BJ (cell line): Measurements from ENCODE around the gene ISG15. TPM values are rescaled to one million over a fixed set of nuclear protein-coding genes. Genes with fewer than 3 reads are reported as not detected.

Experiments used
- CTCF ChIA-PET: fragments of 350-600 bp; formaldehyde crosslinking; extraction: SDS; loops from one replicate; lab custom pipeline; 2021; ENCODE audit warnings: antibody characterized with exemption, inconsistent platforms; lab: Yijun Ruan, JAX
- POLR2A ChIA-PET: fragments of 300-600 bp; sonication (Branson Sonifier 250); formaldehyde crosslinking; extraction: SDS; loops from one replicate; lab custom pipeline; 2021; ENCODE audit warnings: antibody characterized with exemption; lab: Charles Lee
- DNase-seq: peaks from one replicate; pipeline ENCODE4 v3.0.0-alpha.2; 2011; ENCODE audit warnings: low read depth
- H3K27me3 ChIP-seq: 2 replicates; pipeline ENCODE4 v1.6.0; 2011; ENCODE audit warnings: low read length; ENCODE audit not compliant: control insufficient read depth, insufficient read depth
- H3K36me3 ChIP-seq: 2 replicates; pipeline ENCODE4 v1.5.1; 2011; ENCODE audit warnings: low read length; ENCODE audit not compliant: control insufficient read depth, insufficient read depth
- H3K4me3 ChIP-seq: 2 replicates; pipeline ENCODE4 v1.5.1; 2011; ENCODE audit warnings: low read depth, mild to moderate bottlenecking, control low read depth, low read length
- CTCF ChIP-seq: IDR thresholded peaks from 2 replicates; pipeline ENCODE4 v1.5.1; 2011; ENCODE audit warnings: low read depth, mild to moderate bottlenecking, control low read depth, inconsistent platforms, low read length, moderate library complexity; ENCODE audit not compliant: insufficient read depth
- polyA plus RNA-seq: library from polyadenylated mRNA; depleted of rRNA; stranded (reverse); fragments of >200 nt; gene quantifications from 2 replicates; pipeline ENCODE4 v1.2.3, GENCODE V29; 2011

Gene ISG15
- polyA plus RNA-seq, 1 experiment, result 86.8 TPM

- peak overlapping the region; percentile 17; the same call in 1 of the 2 replicates for H3K4me3 ChIP-seq
- ChIA-PET POLR2A (no interaction called here), CTCF (interaction anchor here (0.6 to 3.8 kb wide), 9 partner anchors 9 to 216 kb away, joined by 3 to 13 read pairs (median 4); no protein-coding TSS in a partner anchor)
- no peak for TF ChIP-seq CTCF
- peaks cover 37% of the 10 kb centered on the region for H3K36me3 ChIP-seq
- H3K27me3 ChIP-seq, result no peaks in the 10 kb centered on the region
- DNase-seq, result no peak
Measured at GRCh38 chr1:1041092-1041523, 27.8 kb downstream of the ISG15 start.

GRCh38 chr1:1041873-1042272 is 28.6 kb downstream of the ISG15 start:
- CTCF ChIA-PET, result interaction anchor here (1.6 to 3.8 kb wide), 2 partner anchors 22 to 40 kb away, joined by 4 to 13 read pairs; no protein-coding TSS in a partner anchor
- no peak for TF ChIP-seq CTCF
- H3K27me3 ChIP-seq, result no peaks in the 10 kb centered on the region
- peaks cover 36% of the 10 kb centered on the region for H3K36me3 ChIP-seq
- no peak overlapping the region for H3K4me3 ChIP-seq
- POLR2A ChIA-PET, result no interaction called here
- DNase-seq, result no peak

GRCh38 chr1:1042835-1043234 is 29.5 kb downstream of the ISG15 start:
- no peak for TF ChIP-seq CTCF
- DNase-seq, result no peak
- POLR2A ChIA-PET, result no interaction called here
- no peak overlapping the region for H3K4me3 ChIP-seq
- CTCF ChIA-PET, result no interaction called here
- no peaks in the 10 kb centered on the region for H3K27me3 ChIP-seq
- H3K36me3 ChIP-seq, result peaks cover 35% of the 10 kb centered on the region

- Histone ChIP-seq H3K4me3 (no peak overlapping the region), H3K27me3 (no peaks in the 10 kb centered on the region), H3K36me3 (peaks cover 35% of the 10 kb centered on the region)
- no peak for TF ChIP-seq CTCF
- no peak for DNase-seq
- ChIA-PET POLR2A (no interaction called here), CTCF (no interaction called here)
Measured at GRCh38 chr1:1043411-1043810, 30.1 kb downstream of the ISG15 start.

- no peak for TF ChIP-seq CTCF
- no peaks in the 10 kb centered on the region for H3K27me3 ChIP-seq
- POLR2A ChIA-PET, result no interaction called here
- H3K36me3 ChIP-seq, result peaks cover 35% of the 10 kb centered on the region
- no peak overlapping the region for H3K4me3 ChIP-seq
- CTCF ChIA-PET, result interaction anchor here (2.8 kb wide), 1 partner anchor 15 kb away, joined by 9 read pairs; no protein-coding TSS in a partner anchor
- DNase-seq, result no peak
Measured at GRCh38 chr1:1043921-1044320, 30.6 kb downstream of the ISG15 start.
